Measurements from ENCODE around the gene KCNK10. TPM values are rescaled to one million over a fixed set of nuclear protein-coding genes. Genes with fewer than 3 reads are reported as not detected.

The KCNK10 gene
- total and polyA plus RNA-seq, 9 donors = 0.05 TPM; not detected in 8

- no peak for TF ChIP-seq POLR2A (IDR thresholded peaks at IDR 0.05)
- no peak for TF ChIP-seq CTCF (IDR thresholded peaks at IDR 0.05)
- no peak for TF ChIP-seq EP300 (IDR thresholded peaks at IDR 0.05)
- Histone ChIP-seq H3K9me3 (no peaks in the 10 kb centered on the region), H3K27ac (no peak overlapping the region), H3K4me1 (ENCODE audit: insufficient read depth) (no peaks in the 10 kb centered on the region), H3K4me3 (no peak overlapping the region), H3K36me3 (no peaks in the 10 kb centered on the region), H3K27me3 (no peaks in the 10 kb centered on the region)
- WGBS, 3 donors = 35 to 53% (median 52%) methylated on average over 1 of the region's 1 CpG
- DNase-seq = no peak
- intact Hi-C loops (cut with DNase I) = no loop called here
These were observed 4.4 kb upstream of the KCNK10 start for GRCh38 chr14:88327497-88327896.

GRCh38 chr14:88326352-88327103, 3.5 kb upstream of the KCNK10 start:
- Histone ChIP-seq H3K27ac (no peak overlapping the region), H3K27me3 (no peaks in the 10 kb centered on the region), H3K9me3 (no peaks in the 10 kb centered on the region), H3K4me3 (no peak overlapping the region), H3K4me1 (ENCODE audit: insufficient read depth) (no peaks in the 10 kb centered on the region), H3K36me3 (no peaks in the 10 kb centered on the region)
- TF ChIP-seq POLR2A (IDR thresholded peaks at IDR 0.05) = no peak
- no peak for TF ChIP-seq EP300 (IDR thresholded peaks at IDR 0.05)
- TF ChIP-seq CTCF (IDR thresholded peaks at IDR 0.05) = no peak
- intact Hi-C loops (cut with DNase I) = no loop called here
- DNase-seq = no peak
- WGBS, 3 donors = 1 to 2% (median 1%) methylated on average over 28 to 37 of the region's 37 CpGs

- Histone ChIP-seq H3K36me3 (no peaks in the 10 kb centered on the region), H3K4me1 (ENCODE audit: insufficient read depth) (no peaks in the 10 kb centered on the region), H3K27ac (no peak overlapping the region), H3K9me3 (no peaks in the 10 kb centered on the region), H3K27me3 (no peaks in the 10 kb centered on the region), H3K4me3 (no peak overlapping the region)
- intact Hi-C loops (cut with DNase I) = no loop called here
- no peak for DNase-seq
- WGBS, 3 donors = 9 to 17% (median 12%) methylated on average over 5 of the region's 5 CpGs
- TF ChIP-seq CTCF (IDR thresholded peaks at IDR 0.05) (no peak), POLR2A (IDR thresholded peaks at IDR 0.05) (no peak), EP300 (IDR thresholded peaks at IDR 0.05) (no peak)
These were observed 2.8 kb upstream of the KCNK10 start for GRCh38 chr14:88325883-88326282.

- H3K27me3 ChIP-seq = no peaks in the 10 kb centered on the region
- WGBS, 3 donors = 61 to 73% (median 68%) methylated on average over 6 of the region's 6 CpGs
- intact Hi-C loops (cut with DNase I) = no loop called here
These were observed 1.9 kb upstream of the KCNK10 start for GRCh38 chr14:88324930-88325329.

More at GRCh38 chr14:88324930-88325329, 1.9 kb upstream of the KCNK10 start:
- no peaks in the 10 kb centered on the region for H3K9me3 ChIP-seq
- H3K36me3 ChIP-seq = no peaks in the 10 kb centered on the region
- no peak for DNase-seq
- H3K27ac ChIP-seq = no peak overlapping the region
- no peak overlapping the region for H3K4me3 ChIP-seq
- no peaks in the 10 kb centered on the region for H3K4me1 ChIP-seq (ENCODE audit: insufficient read depth)
- TF ChIP-seq CTCF (IDR thresholded peaks at IDR 0.05) = no peak
- no peak for TF ChIP-seq POLR2A (IDR thresholded peaks at IDR 0.05)
- no peak for TF ChIP-seq EP300 (IDR thresholded peaks at IDR 0.05)

All from ovary (tissue), 9 donors.